VCaP (cell line): Measurements from ENCODE around the gene DDIT4L.

Source experiments
- H3K27ac ChIP-seq: fragments of 450-650 bp; 2 replicates; pipeline ENCODE4 v1.5.1; 2017
- TF ChIP-seq, protein P1 (sequence below): fragments of 450-650 bp; conservative IDR thresholded peaks from 2 replicates; pipeline ENCODE4 v1.5.1; 2017; ENCODE audit warnings: mild to moderate bottlenecking, moderate library complexity

The DDIT4L gene, protein sequence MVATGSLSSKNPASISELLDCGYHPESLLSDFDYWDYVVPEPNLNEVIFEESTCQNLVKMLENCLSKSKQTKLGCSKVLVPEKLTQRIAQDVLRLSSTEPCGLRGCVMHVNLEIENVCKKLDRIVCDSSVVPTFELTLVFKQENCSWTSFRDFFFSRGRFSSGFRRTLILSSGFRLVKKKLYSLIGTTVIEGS

DNA sequence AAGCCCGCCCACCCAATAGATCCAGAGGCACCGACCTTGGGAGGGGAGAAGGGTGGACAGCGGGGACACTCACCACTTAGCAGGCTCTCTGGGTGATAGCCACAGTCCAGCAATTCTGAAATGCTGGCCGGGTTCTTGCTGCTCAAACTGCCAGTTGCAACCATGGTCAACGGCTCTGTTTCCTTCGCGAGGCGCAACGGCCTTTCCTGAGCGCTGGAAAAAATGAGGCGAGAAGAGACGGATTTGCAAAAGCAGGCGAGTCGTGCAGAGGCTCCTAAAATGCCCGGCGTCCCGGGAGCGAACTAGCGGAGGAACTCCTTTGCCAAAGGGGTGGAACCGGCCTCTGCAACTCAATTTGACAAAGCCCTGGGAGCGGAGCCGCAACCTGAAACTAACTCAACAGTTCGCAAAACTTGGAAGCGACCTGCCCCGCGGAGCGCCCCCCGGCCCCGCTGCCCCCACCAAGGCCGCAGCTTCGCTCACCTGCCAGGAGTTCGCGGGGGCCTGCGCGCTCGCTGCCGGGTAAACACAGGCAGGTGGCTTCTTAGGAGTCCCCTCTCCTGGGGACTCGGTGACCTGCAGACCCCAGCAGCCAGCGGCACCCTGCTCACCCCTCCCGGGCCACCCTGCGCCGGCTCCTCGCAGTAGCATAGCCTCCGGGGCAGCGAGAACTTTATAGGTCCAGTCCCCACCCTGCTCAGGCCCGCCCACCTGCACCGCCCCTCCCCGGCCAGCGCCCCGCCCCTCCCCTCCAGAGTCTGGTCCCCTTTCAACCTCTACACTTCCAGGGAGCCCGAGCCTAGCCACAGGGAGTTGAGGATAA lies at the start of gene DDIT4L:
Gene DDIT4L, minus strand, starts transcription at position 649 of the 823 bp plus-strand sequence. Its CDS starts 485 bp downstream, at position 164.
- TF ChIP-seq, protein P1, sequence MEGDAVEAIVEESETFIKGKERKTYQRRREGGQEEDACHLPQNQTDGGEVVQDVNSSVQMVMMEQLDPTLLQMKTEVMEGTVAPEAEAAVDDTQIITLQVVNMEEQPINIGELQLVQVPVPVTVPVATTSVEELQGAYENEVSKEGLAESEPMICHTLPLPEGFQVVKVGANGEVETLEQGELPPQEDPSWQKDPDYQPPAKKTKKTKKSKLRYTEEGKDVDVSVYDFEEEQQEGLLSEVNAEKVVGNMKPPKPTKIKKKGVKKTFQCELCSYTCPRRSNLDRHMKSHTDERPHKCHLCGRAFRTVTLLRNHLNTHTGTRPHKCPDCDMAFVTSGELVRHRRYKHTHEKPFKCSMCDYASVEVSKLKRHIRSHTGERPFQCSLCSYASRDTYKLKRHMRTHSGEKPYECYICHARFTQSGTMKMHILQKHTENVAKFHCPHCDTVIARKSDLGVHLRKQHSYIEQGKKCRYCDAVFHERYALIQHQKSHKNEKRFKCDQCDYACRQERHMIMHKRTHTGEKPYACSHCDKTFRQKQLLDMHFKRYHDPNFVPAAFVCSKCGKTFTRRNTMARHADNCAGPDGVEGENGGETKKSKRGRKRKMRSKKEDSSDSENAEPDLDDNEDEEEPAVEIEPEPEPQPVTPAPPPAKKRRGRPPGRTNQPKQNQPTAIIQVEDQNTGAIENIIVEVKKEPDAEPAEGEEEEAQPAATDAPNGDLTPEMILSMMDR = no peak
- H3K27ac ChIP-seq = no peak within 1 kb of the TSS

DNA sequence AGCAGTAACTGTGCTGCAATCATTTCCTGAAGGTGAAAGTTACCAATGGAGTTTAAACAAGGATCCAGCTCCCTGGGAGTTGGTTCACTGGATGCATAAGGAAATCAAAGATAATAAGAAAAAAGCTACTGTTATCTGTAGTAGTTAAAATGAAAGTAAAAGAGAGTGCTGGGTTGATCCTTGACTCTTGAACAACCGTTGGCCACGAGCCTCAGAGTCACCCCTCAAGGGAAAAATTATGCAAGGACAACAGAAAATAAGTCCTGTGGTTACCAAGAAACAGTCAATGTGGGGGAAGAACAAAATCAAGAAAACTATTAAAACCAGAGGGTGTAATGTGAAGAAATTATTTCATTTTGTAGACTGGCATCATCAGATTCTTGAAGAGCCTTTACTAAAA lies 49.7 kb upstream of the DDIT4L start:
- TF ChIP-seq, protein P1 = no peak

DNA sequence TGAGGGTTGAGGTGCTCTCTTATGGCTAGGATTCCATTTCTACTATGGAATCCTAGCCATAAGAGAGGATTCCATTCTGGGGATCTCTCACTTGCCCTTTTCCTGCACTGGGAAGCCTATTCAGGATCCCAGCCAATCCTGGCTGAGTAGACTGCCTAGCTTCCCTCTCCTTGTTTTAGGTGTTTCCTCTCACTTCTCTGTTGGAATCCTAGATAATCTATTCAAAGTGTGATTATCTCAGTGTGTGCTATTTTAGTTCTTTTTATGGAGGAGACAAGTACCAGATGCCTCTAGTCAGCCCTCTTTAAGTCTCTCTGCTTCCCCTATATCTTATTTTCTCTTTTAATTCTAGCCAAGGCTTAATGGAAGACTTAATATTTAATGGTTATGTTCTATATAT lies 34.5 kb upstream of the DDIT4L start:
- TF ChIP-seq, protein P1 = no peak
- H3K27ac ChIP-seq = no peak overlapping the region

More for the DNA sequence above, 49.7 kb upstream of the DDIT4L start:
- H3K27ac ChIP-seq = no peak overlapping the region

DNA sequence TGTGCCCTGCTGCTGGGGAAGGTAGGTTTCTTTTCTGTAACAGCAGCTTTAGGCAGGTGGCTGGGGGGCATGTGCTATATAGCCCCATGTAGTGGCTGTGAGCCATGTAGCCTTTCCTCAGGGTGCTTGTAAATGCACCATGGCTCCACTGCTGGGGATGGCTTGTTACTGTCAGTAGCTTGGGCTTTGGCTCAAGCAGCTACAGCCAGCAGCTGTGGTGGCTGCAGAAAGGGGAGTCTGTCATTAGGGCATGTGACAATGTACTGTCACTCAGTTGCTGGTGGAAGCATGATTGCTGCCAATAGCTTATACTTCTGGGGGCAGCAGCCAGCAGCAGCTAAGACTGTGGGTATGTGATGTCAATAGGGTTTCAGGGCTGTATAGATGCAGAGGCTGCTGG lies 33.9 kb upstream of the DDIT4L start:
- TF ChIP-seq, protein P1 = no peak
- no peak overlapping the region for H3K27ac ChIP-seq

DNA sequence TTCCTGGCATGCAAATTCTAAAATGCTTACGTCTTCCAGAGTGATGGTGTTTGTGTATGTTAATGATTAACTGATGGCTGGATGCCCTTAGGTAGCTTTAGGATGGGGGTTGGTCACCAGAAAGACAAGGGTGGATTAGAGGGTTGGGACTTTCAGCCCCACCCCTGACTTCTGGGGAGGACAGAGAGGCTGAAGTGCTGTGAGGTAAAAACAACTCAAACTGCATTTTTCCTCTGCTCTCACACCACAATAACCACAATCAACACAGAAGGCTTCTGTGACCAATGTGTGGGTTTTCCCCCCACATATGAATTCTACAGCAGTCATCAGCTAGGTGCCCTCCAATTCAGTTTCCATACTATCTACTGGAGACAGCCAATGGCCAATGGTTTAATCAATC lies 18.7 kb upstream of the DDIT4L start:
- H3K27ac ChIP-seq = no peak overlapping the region
- TF ChIP-seq, protein P1 = no peak

DNA sequence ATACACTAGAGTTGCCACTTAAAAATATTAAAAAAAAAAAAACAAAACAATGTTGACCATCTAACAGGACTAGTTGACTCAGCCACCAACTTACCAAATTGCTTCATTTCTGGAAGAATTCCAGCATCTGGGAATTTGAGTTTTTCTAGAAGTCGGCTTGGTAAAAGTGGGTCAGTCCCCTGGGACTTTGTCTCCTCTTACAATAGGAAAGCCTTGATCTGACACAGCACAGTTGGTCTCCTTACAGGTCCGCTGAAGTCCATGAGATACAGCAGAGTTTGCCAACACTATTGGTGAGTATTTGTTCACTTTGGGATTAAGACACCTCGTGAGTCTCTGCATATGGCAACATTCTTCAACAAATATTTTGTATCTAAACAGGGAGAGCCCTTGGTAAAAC lies 18.2 kb upstream of the DDIT4L start:
- no peak overlapping the region for H3K27ac ChIP-seq
- TF ChIP-seq, protein P1 = no peak

DNA sequence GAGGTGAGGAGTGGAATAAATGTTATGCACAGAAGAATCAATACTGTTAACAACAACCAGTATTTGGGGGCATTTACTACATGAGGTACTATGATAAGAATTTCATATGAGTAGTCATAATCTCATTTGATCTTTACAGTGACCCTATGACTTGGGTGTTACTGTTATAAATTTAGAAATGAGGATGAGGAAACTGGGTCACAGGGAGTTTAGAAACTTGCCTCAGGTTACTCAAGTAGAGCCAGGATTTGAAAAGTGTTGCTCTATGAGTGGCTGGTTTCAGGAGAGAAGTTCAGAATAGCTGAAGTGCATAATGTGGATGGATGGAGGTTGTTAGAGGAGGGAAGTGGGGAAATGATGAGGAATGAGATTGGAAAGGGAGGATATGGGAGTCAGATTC lies 16.6 kb upstream of the DDIT4L start:
- TF ChIP-seq, protein P1 = no peak
- no peak overlapping the region for H3K27ac ChIP-seq
